RWPE2 (cell line): Measurements from ENCODE around the gene ASPDH.

Experiments used
- ATAC-seq: fragments of 200-7000 bp; cut with Tn5 transposase; 3 replicates; pipeline ENCODE4 v1.9.1; 2021; ENCODE audit warnings: low read depth
- DNase-seq: peaks from one replicate; pipeline ENCODE4 v3.0.0-alpha.2; 2020; ENCODE audit warnings: low spot score
- H3K27ac ChIP-seq: fragments of 450-650 bp; 2 replicates; pipeline ENCODE4 v1.5.1; 2017; ENCODE audit warnings: mild to moderate bottlenecking; ENCODE audit not compliant: poor library complexity, severe bottlenecking
- H3K27me3 ChIP-seq: fragments of 250-450 bp; sonication (Bioruptor Pico); 2 replicates; pipeline ENCODE4 v1.5.1; 2021; ENCODE audit warnings: mild to moderate bottlenecking, moderate library complexity; ENCODE audit not compliant: insufficient read depth, poor library complexity, severe bottlenecking
- H3K36me3 ChIP-seq: fragments of 250-450 bp; sonication (Bioruptor Pico); 2 replicates; pipeline ENCODE4 v1.5.1; 2020; ENCODE audit warnings: low read depth, mild to moderate bottlenecking, moderate library complexity
- H3K4me1 ChIP-seq: fragments of 250-450 bp; sonication (Bioruptor Pico); 2 replicates; pipeline ENCODE4 v1.5.1; 2021; ENCODE audit warnings: mild to moderate bottlenecking, moderate library complexity; ENCODE audit not compliant: insufficient read depth, poor library complexity, severe bottlenecking
- H3K4me3 ChIP-seq: fragments of 250-450 bp; sonication (Bioruptor Pico); 2 replicates; pipeline ENCODE4 v1.5.1; 2021; ENCODE audit warnings: mild to moderate bottlenecking, moderate library complexity; ENCODE audit not compliant: severe bottlenecking
- H3K9me3 ChIP-seq: fragments of 250-450 bp; sonication (Bioruptor Pico); 2 replicates; pipeline ENCODE4 v1.5.1; 2021; ENCODE audit warnings: mild to moderate bottlenecking, moderate library complexity; ENCODE audit not compliant: severe bottlenecking
- TF ChIP-seq, protein P1 (sequence below): fragments of 450-650 bp; IDR thresholded peaks from one replicate; pipeline ENCODE4 v1.5.1; 2017; ENCODE audit warnings: mild to moderate bottlenecking, moderate library complexity; ENCODE audit not compliant: poor library complexity, severe bottlenecking

Gene ASPDH

DNA sequence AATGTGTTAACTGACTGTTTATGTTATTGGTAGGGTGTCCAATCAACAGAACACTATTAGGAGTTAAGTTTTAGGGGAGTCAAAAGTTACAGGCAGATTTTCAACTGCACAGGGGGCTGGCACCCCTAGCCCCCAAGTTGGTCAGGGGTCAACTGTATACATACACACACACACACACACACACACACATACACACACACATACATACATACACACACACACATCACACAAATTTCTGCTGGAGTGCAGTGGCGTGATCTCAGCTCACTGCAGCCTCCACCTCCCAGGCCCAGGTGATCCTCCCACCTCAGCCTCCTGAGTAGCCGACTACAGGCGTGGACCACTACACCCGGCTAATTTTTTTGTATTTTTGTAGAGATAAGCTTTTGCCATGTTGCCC is 44.3 kb upstream of the ASPDH start:
- TF ChIP-seq, protein P1, sequence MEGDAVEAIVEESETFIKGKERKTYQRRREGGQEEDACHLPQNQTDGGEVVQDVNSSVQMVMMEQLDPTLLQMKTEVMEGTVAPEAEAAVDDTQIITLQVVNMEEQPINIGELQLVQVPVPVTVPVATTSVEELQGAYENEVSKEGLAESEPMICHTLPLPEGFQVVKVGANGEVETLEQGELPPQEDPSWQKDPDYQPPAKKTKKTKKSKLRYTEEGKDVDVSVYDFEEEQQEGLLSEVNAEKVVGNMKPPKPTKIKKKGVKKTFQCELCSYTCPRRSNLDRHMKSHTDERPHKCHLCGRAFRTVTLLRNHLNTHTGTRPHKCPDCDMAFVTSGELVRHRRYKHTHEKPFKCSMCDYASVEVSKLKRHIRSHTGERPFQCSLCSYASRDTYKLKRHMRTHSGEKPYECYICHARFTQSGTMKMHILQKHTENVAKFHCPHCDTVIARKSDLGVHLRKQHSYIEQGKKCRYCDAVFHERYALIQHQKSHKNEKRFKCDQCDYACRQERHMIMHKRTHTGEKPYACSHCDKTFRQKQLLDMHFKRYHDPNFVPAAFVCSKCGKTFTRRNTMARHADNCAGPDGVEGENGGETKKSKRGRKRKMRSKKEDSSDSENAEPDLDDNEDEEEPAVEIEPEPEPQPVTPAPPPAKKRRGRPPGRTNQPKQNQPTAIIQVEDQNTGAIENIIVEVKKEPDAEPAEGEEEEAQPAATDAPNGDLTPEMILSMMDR: no peak
- H3K36me3 ChIP-seq: no peaks in the 10 kb centered on the region
- no peak overlapping the region for H3K27ac ChIP-seq
- H3K27me3 ChIP-seq: peaks cover 64% of the 10 kb centered on the region
- H3K4me3 ChIP-seq: no peak overlapping the region
- ATAC-seq: no peak
- DNase-seq: no peak
- H3K4me1 ChIP-seq: no peaks in the 10 kb centered on the region
- H3K9me3 ChIP-seq: no peaks in the 10 kb centered on the region

DNA sequence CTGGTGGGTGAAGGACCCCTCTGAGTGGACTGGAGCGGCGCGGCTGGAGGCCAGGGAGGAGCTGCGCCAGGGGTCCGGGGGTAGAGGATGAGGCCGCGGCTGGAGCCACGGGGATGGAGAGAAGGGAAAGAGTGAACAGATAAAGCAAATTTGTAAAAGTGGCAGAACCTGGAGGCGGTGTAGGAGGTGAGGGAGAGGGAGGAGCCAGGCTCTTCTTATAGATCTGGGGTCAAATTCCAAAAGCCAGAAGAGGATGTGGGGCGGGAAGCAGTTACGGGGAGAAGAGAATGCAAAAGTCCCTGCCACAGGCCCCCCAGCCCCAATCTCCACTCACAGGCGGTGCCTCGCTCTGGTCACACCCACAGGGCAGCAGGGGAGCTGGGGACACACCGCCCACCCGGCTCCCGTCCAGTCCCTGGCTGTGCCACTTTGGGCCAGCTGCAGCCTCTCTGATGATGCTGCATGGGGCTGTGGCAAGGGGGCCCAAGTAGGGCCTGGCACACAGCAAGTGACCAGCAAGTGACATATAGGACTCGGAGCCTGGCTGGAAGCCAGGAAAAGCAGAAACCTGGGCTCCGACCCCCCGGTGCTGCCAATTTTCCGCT is 43.4 kb upstream of the ASPDH start:
- DNase-seq (no peak), ATAC-seq (no peak)
- TF ChIP-seq, protein P1: no peak
- no peaks in the 10 kb centered on the region for H3K36me3 ChIP-seq
- no peak overlapping the region for H3K4me3 ChIP-seq
- H3K4me1 ChIP-seq: no peaks in the 10 kb centered on the region
- H3K27ac ChIP-seq: no peak overlapping the region
- no peaks in the 10 kb centered on the region for H3K9me3 ChIP-seq
- peaks cover 59% of the 10 kb centered on the region for H3K27me3 ChIP-seq

DNA sequence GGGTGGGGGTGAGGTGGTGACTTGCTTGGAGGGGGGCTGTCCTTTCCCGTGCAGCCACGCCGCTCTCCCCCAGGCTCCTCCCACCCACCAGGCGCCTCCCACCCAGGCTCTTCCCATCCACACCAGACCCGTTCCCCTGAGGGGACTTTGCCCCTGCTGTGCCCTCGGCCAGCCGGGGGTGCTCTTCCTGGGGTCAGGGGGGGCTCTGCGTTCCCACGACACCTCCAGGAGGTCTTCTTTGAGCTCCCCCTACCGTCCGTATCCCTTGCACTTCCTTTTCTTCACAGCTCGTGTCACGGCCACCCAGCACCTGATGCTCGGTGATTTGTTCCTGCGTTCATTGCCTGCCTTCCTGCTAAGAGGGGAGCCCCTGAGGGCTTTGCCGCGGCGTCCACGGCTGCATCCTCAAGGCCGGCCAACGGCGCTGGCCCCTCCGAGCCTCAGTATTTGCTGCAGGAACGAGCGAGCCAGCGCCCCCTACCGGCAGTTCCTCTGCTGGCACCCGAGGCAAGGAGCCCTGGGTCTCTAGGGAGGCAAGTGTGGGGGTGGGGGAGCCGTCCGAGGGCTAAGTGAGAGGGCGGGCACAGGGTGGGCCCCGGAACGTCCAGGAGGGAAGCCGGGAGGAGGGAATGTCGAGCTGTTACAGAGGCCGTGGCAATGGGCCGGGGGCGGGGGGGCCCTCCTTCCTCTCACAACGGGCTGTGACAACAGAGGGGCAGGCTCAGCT is 42.7 kb upstream of the ASPDH start:
- H3K27ac ChIP-seq: no peak overlapping the region
- peak; percentile 64; the same call in 2 of the 3 replicates for ATAC-seq
- peaks cover 59% of the 10 kb centered on the region for H3K27me3 ChIP-seq
- peak overlapping the region; percentile 20 for H3K4me3 ChIP-seq
- TF ChIP-seq, protein P1: peak; percentile 87
- no peaks in the 10 kb centered on the region for H3K36me3 ChIP-seq
- no peak for DNase-seq
- no peaks in the 10 kb centered on the region for H3K9me3 ChIP-seq
- H3K4me1 ChIP-seq: no peaks in the 10 kb centered on the region

DNA sequence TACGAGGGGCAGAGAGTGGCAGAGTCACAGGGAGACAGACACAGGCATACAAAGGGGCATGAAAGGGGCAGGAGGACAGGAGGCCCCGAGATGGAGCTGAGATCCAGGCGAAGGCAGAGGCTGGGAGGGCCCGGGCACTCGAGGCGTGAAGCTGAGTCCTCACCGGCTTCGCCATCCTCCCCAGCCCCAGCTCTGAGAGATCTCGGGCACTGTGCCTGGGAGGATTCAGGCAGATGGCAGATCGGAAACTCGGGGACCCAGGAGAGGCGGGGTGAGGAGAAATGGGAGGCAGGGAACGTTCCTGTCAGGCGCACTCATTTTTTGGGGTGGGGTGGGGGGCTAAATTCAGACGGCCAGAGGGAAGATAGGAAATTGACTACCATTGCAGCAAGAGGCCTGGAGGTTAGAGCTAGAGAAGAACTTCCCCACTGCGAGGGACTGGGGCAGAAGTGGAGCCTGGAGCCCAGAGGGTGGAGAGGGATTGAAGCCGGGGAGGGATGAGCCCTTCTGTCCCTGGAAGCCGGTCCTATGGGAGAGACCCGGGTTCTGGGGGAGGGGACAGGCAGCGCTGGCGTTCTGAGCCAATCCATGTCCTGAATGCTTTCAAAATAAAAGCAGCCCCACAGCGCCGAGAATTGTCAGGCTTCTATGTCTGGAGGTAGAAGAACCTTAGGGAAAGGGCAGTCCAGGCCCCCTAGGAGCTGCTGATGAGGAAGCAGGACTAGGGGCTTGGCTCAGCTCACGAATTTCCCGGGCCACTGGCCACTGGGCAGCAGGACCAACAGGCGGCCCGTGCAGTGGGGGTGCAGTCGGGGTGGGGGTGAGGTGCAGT is 42.0 kb upstream of the ASPDH start:
- DNase-seq (no peak), ATAC-seq (no peak)
- H3K27me3 ChIP-seq: peaks cover 66% of the 10 kb centered on the region
- no peaks in the 10 kb centered on the region for H3K36me3 ChIP-seq
- no peak overlapping the region for H3K27ac ChIP-seq
- H3K4me3 ChIP-seq: peak overlapping the region; percentile 20
- no peaks in the 10 kb centered on the region for H3K4me1 ChIP-seq
- TF ChIP-seq, protein P1: no peak
- H3K9me3 ChIP-seq: no peaks in the 10 kb centered on the region
